ENCODE data around the gene CEBPA. TPM values are rescaled to one million over a fixed set of nuclear protein-coding genes. Genes with fewer than 3 reads are reported as not detected.

The CEBPA gene
- total RNA-seq, 1 experiment from 2014 or later, result 16.8 TPM

GRCh38 chr19:33281296-33281926 is 20.9 kb downstream of the CEBPA start:
- in situ Hi-C loops (cut with HindIII; ENCODE audit: low pct_unique_long_range_greater_than_20kb, low sequenced_read_pairs), result no loop called here
- no peak for DNase-seq (ENCODE audit: low read depth)

DNA sequence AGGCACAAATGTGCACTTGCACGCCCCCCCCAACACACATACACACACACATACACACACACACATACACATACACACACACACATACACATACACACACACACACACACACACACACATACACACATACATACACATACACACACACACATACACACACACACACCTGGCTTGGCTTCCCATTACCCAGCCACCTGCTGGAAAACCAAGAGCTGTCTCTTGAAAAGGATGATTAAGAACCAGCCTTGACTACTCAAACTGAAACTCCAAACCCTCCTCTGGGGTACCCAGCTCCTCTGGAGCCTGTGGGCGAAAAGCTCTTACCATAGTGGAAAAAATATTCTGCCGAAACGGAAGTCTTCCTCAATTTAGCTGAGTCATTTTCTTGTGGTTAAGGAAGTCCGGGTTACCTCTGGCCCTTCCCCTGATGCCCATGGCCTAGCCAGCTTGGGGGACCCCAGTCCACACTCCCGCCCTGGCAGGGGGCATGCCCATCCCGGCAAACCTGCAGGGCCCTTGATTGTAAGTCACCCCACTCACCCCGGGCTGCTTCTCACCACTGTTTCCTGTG is 21.9 kb downstream of the CEBPA start:
- DNase-seq (ENCODE audit: low read depth), result no peak
- in situ Hi-C loops (cut with HindIII; ENCODE audit: low pct_unique_long_range_greater_than_20kb, low sequenced_read_pairs), result no loop called here

DNA sequence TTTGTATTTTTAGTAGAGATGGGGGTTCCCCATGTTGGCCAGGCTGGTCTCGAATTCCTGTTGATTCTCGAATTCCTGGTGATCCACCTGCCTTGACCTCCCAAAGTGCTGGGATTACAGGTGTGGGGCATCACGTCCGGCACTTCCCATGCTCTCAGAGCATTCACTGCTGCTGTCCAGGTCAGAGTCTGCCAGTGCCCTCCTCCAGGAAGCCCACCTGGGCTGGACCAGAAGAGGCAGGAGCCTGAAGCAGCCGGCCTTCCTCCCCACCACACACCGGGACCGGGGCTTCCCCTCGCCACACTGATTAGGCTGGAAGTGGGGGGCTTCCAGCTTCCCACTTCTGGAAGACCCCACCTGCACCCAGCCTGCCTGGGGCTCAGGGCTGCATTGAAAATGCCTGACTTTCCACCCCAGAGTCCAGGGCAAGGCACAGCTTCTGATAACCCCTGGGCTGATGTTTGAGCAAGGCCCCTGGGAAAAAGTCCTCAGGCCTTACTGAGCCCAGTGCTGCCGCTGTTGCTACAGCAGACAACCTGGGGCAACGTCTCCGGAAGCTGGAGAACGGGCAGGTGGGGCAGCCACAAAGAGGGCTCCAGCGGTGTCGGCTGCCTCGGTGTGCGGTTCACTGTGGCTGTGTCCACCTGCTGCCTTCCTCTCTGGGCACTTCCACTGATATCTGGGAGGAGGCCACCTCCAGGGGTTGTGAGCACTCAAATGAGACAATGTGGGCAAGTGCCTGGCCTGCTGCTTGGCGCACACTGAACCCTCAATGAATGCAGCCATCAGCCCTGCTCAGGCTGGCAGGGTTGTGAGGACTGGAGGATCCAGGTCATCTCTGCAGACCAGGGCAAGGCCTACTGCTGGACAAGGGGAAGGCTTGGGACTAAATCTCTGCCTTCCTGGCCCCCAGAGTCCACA is 22.6 kb downstream of the CEBPA start:
- in situ Hi-C loops (cut with HindIII; ENCODE audit: low pct_unique_long_range_greater_than_20kb, low sequenced_read_pairs), result no loop called here

DNA sequence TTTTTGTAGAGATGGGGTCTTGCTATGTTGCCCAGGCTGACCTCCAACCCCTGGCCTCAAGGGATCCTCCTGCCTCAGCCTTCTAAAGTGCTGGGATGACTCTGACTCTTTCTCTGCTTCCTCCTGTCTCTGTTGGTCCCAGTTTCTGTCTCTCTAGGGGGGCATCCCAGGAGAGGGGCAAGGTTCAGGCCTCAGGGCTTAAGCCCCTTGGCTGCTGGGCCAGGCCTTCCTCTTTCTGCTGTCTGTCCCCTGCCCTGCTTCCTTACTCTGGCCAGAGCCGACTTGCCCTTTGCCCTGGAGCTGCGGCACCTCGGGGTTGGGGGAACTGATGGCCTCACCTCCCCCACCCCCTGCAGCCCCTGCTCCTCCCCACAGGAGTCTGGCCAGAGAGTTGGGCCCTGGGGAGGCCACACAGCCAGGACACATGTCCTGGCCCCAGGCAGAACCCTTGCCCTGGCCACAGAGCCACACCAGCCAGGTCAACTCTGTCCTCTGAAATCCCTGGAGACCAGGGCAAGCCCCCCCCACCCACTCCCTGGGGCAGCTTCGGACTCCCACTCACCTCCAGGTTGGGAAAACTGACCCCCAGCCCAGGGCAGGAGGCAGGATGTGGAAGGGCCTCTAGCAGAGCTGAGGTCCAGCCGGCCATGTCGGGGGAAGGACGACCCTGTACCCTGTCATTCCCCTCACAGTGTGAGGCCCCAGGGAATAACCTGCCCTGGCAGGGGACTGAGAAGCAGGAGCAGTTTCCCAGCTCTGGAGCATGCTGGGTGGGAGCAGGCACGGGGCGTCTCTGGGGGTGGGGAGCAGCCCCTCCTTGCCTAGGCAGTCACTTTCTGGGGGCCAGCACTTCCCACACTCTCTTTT is 23.7 kb downstream of the CEBPA start:
- in situ Hi-C loops (cut with HindIII; ENCODE audit: low pct_unique_long_range_greater_than_20kb, low sequenced_read_pairs), result no loop called here
- DNase-seq (ENCODE audit: low read depth), result no peak

More for the DNA sequence above, 22.6 kb downstream of the CEBPA start:
- no peak for DNase-seq (ENCODE audit: low read depth)

GRCh38 chr19:33278023-33278402 is 24.3 kb downstream of the CEBPA start:
- in situ Hi-C loops (cut with HindIII; ENCODE audit: low pct_unique_long_range_greater_than_20kb, low sequenced_read_pairs), result no loop called here
- DNase-seq (ENCODE audit: low read depth), result no peak

DNA sequence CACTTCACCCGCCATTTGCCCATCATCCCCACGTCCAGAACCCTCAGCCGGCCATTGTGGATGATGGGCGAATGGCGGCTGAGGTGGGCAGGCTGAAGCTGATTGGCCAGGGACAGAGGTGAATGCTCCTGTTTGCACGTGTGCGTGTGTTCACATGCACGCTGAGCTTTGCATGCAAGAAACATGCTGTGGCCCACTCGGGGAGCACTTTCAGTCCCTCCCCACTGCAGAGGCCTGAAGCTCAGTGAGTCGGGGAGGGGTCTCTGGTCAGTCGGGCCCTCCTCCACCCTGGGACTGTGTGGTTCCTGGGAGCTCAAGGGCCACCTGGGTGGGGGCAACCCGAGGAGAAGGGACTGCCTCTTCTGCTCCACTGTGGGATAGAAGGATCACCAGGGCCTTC is 24.9 kb downstream of the CEBPA start:
- in situ Hi-C loops (cut with HindIII; ENCODE audit: low pct_unique_long_range_greater_than_20kb, low sequenced_read_pairs), result no loop called here
- DNase-seq (ENCODE audit: low read depth), result no peak

DNA sequence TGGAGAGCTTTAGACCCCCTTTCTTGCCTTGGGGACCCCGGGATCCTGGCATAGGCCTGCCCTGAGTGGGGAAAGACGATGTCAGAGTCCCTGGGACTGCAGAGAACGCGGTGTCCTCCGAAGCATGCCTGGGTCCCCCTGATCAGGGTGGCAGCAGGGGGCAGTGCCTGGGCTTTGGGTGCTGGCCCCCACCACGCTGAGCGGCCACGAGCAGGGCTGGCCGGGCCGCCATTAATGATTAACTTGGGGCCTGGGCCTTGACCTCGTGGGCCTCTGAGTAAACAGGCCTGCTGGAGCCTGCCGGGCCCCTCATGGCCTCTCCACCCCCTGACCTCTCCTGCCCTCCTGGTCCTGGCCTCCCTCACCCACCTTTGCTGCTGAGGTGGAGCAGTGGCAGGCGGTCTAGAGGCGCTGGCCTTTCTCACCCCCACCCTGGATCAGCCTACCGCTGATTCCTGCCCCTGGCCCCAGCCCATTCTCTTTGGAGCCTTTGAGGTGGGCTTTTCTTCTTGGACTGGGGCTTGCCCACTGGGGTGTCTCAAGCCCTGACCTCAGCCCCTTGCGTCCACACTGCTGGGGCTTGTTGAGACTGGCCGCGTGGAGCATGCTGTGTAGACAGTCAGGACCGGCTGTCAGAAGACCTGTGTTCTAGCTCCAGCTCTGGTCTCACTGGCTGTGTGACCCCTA is 26.3 kb downstream of the CEBPA start:
- DNase-seq (ENCODE audit: low read depth), result no peak
- in situ Hi-C loops (cut with HindIII; ENCODE audit: low pct_unique_long_range_greater_than_20kb, low sequenced_read_pairs), result no loop called here

DNA sequence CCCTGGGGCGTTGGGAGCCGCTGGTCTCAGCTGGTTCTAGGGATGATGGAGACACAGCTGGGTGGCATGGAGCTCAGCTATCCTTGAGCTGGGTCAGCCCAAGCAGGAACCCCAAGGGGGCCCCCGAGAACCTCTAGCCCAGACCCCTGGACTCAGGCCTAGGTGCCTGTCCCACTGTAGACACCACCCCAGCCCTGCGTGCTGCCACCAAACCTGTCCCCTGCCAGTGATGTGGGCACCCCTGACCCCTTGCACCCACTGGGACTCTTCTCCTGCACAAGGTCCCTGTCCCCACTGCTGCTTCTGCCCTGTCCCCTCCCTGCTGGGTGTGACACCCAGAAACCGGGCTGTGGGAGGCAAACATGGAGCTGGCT is 26.8 kb downstream of the CEBPA start:
- no peak for DNase-seq (ENCODE audit: low read depth)
- in situ Hi-C loops (cut with HindIII; ENCODE audit: low pct_unique_long_range_greater_than_20kb, low sequenced_read_pairs), result no loop called here

GRCh38 chr19:33274663-33275558 is 27.4 kb downstream of the CEBPA start:
- in situ Hi-C loops (cut with HindIII; ENCODE audit: low pct_unique_long_range_greater_than_20kb, low sequenced_read_pairs), result no loop called here
- DNase-seq (ENCODE audit: low read depth), result no peak

DNA sequence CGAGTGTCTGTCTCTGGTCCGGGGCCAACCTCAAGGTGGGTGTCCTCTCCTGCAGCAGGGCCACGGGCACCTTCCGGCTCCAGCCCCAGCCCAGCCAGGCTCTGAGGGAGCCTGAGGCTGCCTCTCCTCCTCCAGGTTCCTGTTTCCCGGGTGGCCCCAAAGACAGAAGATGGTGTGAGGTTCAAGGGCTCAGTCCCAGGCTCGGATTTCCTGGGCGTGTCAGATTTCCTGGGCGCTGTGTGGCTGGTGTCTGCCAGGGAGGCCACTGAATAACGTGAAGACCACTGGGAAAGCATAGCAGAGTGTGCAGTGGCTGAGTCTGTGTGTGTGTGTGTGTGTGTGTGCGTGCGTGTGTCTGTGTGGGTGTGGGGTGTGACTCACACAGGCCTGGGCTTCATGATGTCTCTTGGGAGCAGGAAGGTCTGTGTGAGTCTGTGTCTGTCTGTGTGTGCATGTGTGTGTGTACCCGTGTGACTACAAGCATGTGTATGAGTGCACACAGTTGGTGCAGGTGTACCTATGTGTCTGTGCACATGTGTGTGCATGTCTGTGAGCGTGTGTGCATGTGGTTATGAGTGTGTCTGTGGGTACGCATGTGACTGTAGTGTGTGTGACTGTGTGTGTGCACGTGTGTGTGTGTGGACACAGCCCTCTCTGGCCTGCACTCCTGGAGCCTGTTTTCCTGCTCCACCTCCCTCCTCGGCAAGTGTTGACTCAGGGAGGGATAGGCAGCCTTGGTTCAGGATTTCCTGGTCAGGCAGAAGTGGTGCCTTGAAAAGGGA is 28.3 kb downstream of the CEBPA start:
- DNase-seq (ENCODE audit: low read depth), result peak; percentile 47
- in situ Hi-C loops (cut with HindIII; ENCODE audit: low pct_unique_long_range_greater_than_20kb, low sequenced_read_pairs), result no loop called here

DNA sequence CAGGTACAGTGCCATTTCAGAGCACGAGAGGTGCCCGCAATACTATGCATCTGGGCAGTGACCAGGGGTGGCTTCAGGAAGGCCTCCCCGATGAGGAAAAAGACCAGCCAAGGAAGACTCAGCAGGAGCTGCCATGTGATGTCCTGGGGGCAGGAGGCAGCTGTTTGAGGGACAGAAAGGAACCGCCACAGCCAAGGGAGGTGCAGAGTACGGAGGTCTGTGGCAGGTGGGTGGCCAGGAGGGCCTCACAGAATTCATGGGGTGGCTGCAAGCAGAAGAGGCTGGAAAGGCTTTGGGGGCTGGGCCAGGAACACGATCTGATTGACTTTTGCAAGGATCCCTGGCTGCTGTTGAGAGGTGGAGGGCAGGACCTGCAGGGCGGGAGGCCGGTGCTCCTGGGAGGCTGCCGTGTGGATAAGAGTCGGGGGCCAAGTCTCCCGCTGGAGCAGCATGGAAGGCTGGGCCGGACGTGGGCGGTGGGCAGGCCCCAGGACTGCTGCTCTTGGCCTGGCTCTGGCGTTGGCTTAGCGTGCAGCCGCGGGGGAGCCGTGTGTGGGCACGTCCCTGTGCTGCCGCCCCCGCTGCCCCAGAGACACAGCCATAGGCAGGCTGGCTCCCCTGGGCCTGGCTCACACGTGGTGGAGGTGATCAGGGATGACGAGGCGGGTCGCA is 29.1 kb downstream of the CEBPA start:
- DNase-seq (ENCODE audit: low read depth), result no peak
- in situ Hi-C loops (cut with HindIII; ENCODE audit: low pct_unique_long_range_greater_than_20kb, low sequenced_read_pairs), result no loop called here

- no peak for DNase-seq (ENCODE audit: low read depth)
- in situ Hi-C loops (cut with HindIII; ENCODE audit: low pct_unique_long_range_greater_than_20kb, low sequenced_read_pairs), result no loop called here
These were observed 30.9 kb downstream of the CEBPA start for GRCh38 chr19:33271246-33272021.

GRCh38 chr19:33270769-33271168 is 31.6 kb downstream of the CEBPA start:
- no peak for DNase-seq (ENCODE audit: low read depth)
- in situ Hi-C loops (cut with HindIII; ENCODE audit: low pct_unique_long_range_greater_than_20kb, low sequenced_read_pairs), result no loop called here

- in situ Hi-C loops (cut with HindIII; ENCODE audit: low pct_unique_long_range_greater_than_20kb, low sequenced_read_pairs), result no loop called here
- no peak for DNase-seq (ENCODE audit: low read depth)
These were observed 33.3 kb downstream of the CEBPA start for GRCh38 chr19:33269016-33269415.

Measured in Caki2 (cell line).